ENCODE data around the gene MAP7D1. TPM values are rescaled to one million over a fixed set of nuclear protein-coding genes. Genes with fewer than 3 reads are reported as not detected.

MAP7D1 gene
- total and polyA plus RNA-seq, 2 donors from 2014 or later, result 47.5 to 78.7 TPM

DNA sequence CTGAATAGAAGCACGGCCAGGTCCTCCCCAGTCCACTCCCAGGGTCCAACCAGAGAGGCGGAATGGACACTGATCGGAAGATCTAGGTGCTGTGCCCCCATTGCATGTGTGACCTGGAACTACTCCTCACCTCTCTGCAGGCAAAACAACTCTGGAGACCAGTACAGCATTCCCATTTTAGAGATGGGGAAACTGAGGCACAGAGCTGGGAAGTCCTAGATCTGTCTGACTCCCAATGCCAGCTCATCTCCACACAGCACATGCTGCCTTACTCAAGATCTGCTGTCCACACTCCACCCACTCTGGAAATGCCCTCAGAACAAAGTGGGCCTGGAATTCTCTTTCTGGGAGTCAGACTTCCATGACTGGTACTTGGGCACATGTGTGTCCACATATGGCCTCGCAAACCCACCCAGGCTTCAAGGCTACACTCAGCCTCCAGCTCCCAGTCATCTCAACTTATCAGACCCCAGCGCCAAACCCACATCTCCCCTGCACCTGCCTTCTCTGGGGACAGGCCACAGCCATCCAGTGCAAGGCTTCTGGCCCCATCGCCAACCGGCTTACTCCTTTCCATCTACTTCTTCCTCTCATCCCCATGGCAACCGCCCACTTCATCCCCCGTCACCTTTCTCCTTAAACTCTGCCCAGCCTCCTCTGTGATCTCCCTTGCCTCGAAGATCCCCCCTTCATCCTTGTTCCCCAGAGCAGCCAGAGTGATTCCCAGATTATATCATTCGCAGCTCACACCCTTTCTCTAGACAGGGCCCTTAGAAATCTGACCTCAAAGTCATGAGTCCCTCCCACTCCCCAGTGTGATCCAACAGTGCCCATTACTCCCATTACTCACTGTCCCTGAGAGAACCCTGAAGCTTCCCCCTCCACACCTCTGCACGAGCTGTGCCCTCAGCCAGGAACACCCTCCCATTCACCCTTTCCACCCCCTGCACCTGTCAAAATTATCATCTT lies 33.6 kb upstream of the MAP7D1 start:
- DNase-seq, result no peak
- Histone ChIP-seq H3K9ac (ENCODE audit: low read length in 3 of 3) (no peak overlapping the region), H3K4me3 (ENCODE audit: low read length in 3 of 3) (no peak overlapping the region), H3K4me1 (ENCODE audit: control insufficient read depth in 2 of 3, insufficient read depth in 2 of 3, low read depth in 1 of 3, low read length in 3 of 3) (peaks cover 0 to 4% (median 0%) of the 10 kb centered on the region in 3 donors), H3K27me3 (ENCODE audit: control insufficient read depth, insufficient read depth, low read length) (peaks cover 3% of the 10 kb centered on the region), H3K9me3 (ENCODE audit: control insufficient read depth in 2 of 3, insufficient read depth in 1 of 3, low read length in 3 of 3) (no peaks in the 10 kb centered on the region), H3K27ac (ENCODE audit: low read depth in 2 of 2, low read length in 2 of 2) (no peak overlapping the region), H3K36me3 (ENCODE audit: control insufficient read depth in 2 of 3, insufficient read depth in 3 of 3, low read length in 3 of 3) (no peaks in the 10 kb centered on the region)
- intact Hi-C loops (cut with DNase I), result no loop called here
- no peak for FAIRE-seq
- TF ChIP-seq, protein P1, sequence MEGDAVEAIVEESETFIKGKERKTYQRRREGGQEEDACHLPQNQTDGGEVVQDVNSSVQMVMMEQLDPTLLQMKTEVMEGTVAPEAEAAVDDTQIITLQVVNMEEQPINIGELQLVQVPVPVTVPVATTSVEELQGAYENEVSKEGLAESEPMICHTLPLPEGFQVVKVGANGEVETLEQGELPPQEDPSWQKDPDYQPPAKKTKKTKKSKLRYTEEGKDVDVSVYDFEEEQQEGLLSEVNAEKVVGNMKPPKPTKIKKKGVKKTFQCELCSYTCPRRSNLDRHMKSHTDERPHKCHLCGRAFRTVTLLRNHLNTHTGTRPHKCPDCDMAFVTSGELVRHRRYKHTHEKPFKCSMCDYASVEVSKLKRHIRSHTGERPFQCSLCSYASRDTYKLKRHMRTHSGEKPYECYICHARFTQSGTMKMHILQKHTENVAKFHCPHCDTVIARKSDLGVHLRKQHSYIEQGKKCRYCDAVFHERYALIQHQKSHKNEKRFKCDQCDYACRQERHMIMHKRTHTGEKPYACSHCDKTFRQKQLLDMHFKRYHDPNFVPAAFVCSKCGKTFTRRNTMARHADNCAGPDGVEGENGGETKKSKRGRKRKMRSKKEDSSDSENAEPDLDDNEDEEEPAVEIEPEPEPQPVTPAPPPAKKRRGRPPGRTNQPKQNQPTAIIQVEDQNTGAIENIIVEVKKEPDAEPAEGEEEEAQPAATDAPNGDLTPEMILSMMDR (IDR thresholded peaks at IDR 0.05; ENCODE audit: borderline replicate concordance, extremely low read depth, insufficient read depth), result no peak

DNA sequence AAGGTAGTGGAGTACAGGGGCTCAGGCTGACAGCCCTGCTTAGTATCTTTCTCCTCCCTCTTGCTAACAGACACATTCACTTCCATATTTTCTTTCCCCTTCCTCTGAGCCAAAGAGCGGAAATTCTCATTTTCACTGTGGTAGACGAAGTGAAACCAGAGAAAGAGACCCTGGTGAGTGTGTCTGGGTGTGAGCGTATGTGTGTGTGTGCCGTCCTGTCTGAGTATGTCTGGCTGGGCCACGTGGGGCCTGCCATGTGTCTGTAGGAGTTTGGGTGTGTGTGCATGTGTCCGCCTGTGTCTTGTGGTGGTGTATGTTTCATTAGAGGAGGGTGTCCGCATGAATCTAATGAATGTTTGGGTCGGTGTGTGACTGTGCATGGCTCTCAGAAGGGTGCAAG lies 32.6 kb upstream of the MAP7D1 start:
- Histone ChIP-seq H3K27me3 (ENCODE audit: control insufficient read depth, insufficient read depth, low read length) (peaks cover 3% of the 10 kb centered on the region), H3K4me3 (ENCODE audit: low read length in 3 of 3) (no peak overlapping the region), H3K9ac (ENCODE audit: low read length in 3 of 3) (no peak overlapping the region), H3K9me3 (ENCODE audit: control insufficient read depth in 2 of 3, insufficient read depth in 1 of 3, low read length in 3 of 3) (no peaks in the 10 kb centered on the region), H3K27ac (ENCODE audit: low read depth in 2 of 2, low read length in 2 of 2) (no peak overlapping the region), H3K4me1 (ENCODE audit: control insufficient read depth in 2 of 3, insufficient read depth in 2 of 3, low read depth in 1 of 3, low read length in 3 of 3) (peaks cover 0 to 4% (median 0%) of the 10 kb centered on the region in 3 donors), H3K36me3 (ENCODE audit: control insufficient read depth in 2 of 3, insufficient read depth in 3 of 3, low read length in 3 of 3) (no peaks in the 10 kb centered on the region)
- FAIRE-seq (no peak), DNase-seq (no peak)
- intact Hi-C loops (cut with DNase I), result no loop called here
- TF ChIP-seq, protein P1 (IDR thresholded peaks at IDR 0.05; ENCODE audit: borderline replicate concordance, extremely low read depth, insufficient read depth), result no peak

DNA sequence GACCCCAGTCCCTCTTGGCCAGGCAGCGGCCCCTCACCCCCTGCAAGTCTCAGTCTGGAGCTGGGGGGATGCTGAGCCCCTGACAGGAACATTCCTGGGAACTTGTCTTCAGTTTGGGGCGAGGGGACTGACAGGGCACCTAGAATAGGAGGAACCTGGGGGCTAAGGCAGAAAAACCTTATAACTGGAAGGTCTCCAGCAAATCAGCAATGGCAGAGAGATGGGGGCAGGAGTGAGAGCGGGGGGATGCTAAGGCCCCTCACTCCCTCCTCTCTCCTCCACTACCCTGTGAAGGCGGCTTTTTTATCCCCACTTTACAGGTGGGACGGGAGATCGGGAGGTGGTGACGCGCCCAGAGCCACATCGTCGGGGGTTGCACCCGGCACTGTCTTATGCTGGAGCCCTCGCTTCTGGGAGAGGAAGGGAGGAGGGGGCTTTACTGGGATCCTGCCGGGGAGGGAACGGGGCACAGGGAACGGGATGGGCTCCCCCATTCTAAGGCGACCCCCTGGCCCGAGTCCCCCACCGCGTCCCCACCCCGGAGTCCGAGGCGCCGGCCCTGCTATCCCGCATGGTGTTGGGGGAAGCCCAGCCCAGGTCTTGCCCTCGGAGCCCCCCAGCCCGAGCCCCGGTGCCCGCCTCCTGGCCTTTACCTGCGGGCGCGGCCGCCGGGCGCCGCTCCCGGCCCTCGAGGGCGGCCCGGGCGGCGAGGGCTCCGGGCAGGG lies 31.4 kb upstream of the MAP7D1 start:
- Histone ChIP-seq H3K9ac (ENCODE audit: low read length in 3 of 3) (no peak overlapping the region), H3K4me3 (ENCODE audit: low read length in 3 of 3) (no peak overlapping the region), H3K27ac (ENCODE audit: low read depth in 2 of 2, low read length in 2 of 2) (no peak overlapping the region), H3K36me3 (ENCODE audit: control insufficient read depth in 2 of 3, insufficient read depth in 3 of 3, low read length in 3 of 3) (no peaks in the 10 kb centered on the region), H3K4me1 (ENCODE audit: control insufficient read depth in 2 of 3, insufficient read depth in 2 of 3, low read depth in 1 of 3, low read length in 3 of 3) (peaks cover 0 to 4% (median 0%) of the 10 kb centered on the region in 3 donors), H3K9me3 (ENCODE audit: control insufficient read depth in 2 of 3, insufficient read depth in 1 of 3, low read length in 3 of 3) (no peaks in the 10 kb centered on the region), H3K27me3 (ENCODE audit: control insufficient read depth, insufficient read depth, low read length) (peaks cover 3% of the 10 kb centered on the region)
- intact Hi-C loops (cut with DNase I), result no loop called here
- no peak for FAIRE-seq
- TF ChIP-seq, protein P1 (IDR thresholded peaks at IDR 0.05; ENCODE audit: borderline replicate concordance, extremely low read depth, insufficient read depth), result no peak
- DNase-seq, result no peak
